RWPE1 (cell line): ENCODE results near the gene GPSM1.

Experiments used
- CTCF ChIA-PET: fragments of 350-600 bp; sonication (Branson Sonifier 250); formaldehyde crosslinking; extraction: SDS; loops from one replicate; lab custom pipeline; 2021; lab: Yijun Ruan, JAX
- POLR2A ChIA-PET: fragments of 400-600 bp; formaldehyde crosslinking; extraction: SDS; loops from one replicate; lab custom pipeline; 2020; ENCODE audit warnings: antibody characterized with exemption; ENCODE audit not compliant: low non-redundant PET; lab: Yijun Ruan, JAX
- DNase-seq: peaks from one replicate; pipeline ENCODE4 v3.0.0; 2012; ENCODE audit warnings: low spot score
- H3K27ac ChIP-seq: fragments of 450-650 bp; 2 replicates; pipeline ENCODE4 v1.5.1; 2017
- TF ChIP-seq, protein P1 (sequence below): fragments of 450-650 bp; conservative IDR thresholded peaks from 2 replicates; pipeline ENCODE4 v1.5.1; 2017; ENCODE audit warnings: low read depth, mild to moderate bottlenecking

Gene GPSM1

DNA sequence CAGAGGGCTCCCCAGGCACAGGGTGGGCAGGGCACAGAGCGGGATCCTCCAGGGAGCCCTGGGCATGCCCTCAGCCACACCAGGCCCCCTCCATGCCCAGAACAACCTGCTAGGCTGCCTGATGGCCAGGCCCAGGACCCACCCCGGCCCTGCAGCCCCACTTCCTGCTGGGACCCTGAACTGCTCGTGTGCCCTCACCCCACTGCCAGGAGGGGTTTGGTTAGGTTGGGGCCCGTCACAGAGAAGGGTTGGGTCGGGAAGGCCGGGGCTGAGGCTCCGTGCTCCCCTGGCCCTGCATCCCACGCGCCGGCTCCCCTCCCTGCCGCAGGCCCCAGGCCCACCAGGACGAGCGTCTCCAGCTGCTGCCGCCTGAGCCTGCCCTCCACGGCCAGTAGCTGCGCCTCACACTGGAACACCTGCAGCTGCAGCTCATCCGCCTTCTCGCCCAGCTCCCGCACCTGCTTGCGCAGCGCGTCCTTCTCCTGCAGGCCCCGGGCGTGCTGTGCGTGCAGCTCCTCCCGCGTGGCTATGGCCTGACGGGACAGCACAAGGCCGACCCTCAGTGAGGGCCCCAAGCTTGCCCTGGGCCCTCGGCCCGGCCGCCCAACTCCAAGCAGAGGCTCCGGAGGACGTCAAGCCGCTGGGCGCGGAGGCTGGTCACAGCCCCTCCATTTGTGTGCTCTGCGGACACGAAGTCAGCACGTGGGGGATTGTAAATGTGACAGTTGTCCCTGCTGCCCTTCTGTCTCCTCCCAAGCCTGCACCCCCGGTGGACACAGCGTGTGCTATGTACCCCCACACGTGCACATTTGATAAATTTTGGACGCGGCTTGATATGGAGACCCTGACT is 40.2 kb downstream of the GPSM1 start:
- DNase-seq = no peak
- TF ChIP-seq, protein P1, sequence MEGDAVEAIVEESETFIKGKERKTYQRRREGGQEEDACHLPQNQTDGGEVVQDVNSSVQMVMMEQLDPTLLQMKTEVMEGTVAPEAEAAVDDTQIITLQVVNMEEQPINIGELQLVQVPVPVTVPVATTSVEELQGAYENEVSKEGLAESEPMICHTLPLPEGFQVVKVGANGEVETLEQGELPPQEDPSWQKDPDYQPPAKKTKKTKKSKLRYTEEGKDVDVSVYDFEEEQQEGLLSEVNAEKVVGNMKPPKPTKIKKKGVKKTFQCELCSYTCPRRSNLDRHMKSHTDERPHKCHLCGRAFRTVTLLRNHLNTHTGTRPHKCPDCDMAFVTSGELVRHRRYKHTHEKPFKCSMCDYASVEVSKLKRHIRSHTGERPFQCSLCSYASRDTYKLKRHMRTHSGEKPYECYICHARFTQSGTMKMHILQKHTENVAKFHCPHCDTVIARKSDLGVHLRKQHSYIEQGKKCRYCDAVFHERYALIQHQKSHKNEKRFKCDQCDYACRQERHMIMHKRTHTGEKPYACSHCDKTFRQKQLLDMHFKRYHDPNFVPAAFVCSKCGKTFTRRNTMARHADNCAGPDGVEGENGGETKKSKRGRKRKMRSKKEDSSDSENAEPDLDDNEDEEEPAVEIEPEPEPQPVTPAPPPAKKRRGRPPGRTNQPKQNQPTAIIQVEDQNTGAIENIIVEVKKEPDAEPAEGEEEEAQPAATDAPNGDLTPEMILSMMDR = no peak
- H3K27ac ChIP-seq = no peak overlapping the region
- CTCF ChIA-PET = interaction anchor here (0.5 to 2.1 kb wide), 6 partner anchors 21 to 1998 kb away, joined by 3 to 12 read pairs (median 4); no protein-coding TSS in a partner anchor
- POLR2A ChIA-PET = no interaction called here

DNA sequence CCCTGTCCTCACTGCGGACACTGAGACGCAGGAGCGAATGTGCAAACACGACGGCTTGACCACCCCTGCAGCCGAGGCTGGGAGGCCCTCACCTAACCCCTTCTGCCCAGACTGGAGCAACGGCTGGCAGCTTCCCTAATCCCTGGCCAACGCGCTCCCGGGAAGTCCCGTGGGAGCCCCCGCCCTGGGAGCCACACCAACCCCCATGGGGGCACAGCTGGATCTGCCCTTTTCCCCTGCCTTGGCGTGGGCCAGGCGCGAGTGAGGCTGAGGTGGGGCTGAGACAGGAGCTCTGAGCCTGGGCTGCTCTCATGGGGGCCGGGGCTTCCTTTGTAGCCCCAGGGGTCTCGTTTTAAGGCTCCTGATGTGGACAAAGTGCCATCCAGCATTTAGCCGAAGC is 40.9 kb downstream of the GPSM1 start:
- H3K27ac ChIP-seq = no peak overlapping the region
- ChIA-PET POLR2A (no interaction called here), CTCF (interaction anchor here (0.7 kb wide), 1 partner anchor 1932 kb away, joined by 3 read pairs; no protein-coding TSS in a partner anchor)
- DNase-seq = no peak
- TF ChIP-seq, protein P1 = no peak

- H3K27ac ChIP-seq = no peak overlapping the region
- DNase-seq = no peak
- TF ChIP-seq, protein P1 = no peak
- ChIA-PET POLR2A (no interaction called here), CTCF (no interaction called here)
Measured at GRCh38 chr9:136370037-136370436, 42.7 kb downstream of the GPSM1 start.

DNA sequence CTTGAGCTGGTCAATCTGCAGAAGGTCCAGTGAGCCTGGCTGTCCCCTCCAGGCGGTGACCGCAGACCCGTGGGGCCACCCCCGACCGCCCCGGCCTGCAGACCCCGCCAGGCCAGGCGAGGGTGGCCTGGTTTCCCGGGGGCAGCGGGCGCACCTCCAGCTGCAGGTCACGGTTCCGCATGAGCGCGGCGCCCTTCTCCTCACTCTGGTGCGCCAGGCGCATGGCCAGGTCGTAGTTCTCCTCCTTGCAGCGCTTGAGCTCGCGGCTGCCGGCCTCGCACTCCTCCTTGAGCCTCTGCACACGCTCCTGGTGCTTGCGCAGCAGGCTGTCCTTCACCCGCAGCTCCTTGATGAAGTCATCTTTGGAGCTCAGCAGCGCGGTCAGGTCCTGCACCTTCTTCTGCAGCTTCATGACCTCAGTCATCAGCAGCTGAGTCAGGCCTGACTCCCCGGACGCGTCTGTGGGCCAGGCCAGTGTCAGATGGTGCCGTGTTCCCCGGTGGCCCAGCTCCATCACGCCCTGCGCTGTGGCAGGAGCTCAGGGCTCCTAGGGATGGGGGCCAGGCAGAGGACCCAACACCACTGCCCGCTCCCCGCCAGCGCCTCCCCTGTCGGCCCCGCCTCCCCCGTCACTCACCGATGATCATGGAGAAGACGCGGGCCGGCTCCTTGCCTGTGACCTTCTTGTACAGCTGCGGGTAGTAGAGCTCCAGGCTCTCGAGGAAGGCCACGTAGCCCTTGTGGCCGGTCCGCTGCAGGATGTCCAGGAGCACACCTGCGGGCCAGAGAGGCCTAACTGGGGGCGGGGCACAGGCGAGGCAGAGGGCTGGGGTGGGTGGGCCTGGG is 43.6 kb downstream of the GPSM1 start:
- no peak for DNase-seq
- H3K27ac ChIP-seq = no peak overlapping the region
- POLR2A ChIA-PET = no interaction called here
- TF ChIP-seq, protein P1 = no peak
- CTCF ChIA-PET = no interaction called here

GRCh38 chr9:136371533-136371880 is 44.2 kb downstream of the GPSM1 start:
- CTCF ChIA-PET = interaction anchor here (1.3 to 2.0 kb wide), 2 partner anchors 8 to 10 kb away, joined by 3 to 13 read pairs; partner anchors contain the start of gene DNLZ

More at GRCh38 chr9:136371533-136371880, 44.2 kb downstream of the GPSM1 start:
- no peak overlapping the region for H3K27ac ChIP-seq
- POLR2A ChIA-PET = no interaction called here
- DNase-seq = no peak
- TF ChIP-seq, protein P1 = no peak
